Ectodermal cell (in vitro differentiated cells): ENCODE data around the gene UBAC1.

ENCODE experiments used
- H3K27ac ChIP-seq: 2 replicates; pipeline ENCODE4 v1.7.0; 2013; ENCODE audit warnings: mild to moderate bottlenecking, low read depth, low read length; ENCODE audit not compliant: insufficient read depth, poor library complexity, severe bottlenecking
- H3K27me3 ChIP-seq: 2 replicates; pipeline ENCODE4 v1.7.0; 2013; ENCODE audit warnings: mild to moderate bottlenecking, low read length; ENCODE audit not compliant: insufficient read depth, control insufficient read depth, poor library complexity, severe bottlenecking
- H3K36me3 ChIP-seq: one replicate; pipeline ENCODE4 v1.7.0; 2013; ENCODE audit warnings: low read length; ENCODE audit not compliant: control insufficient read depth, insufficient read depth
- H3K4me1 ChIP-seq: one replicate; pipeline ENCODE4 v1.7.0; 2013; ENCODE audit warnings: low read length; ENCODE audit not compliant: control insufficient read depth, insufficient read depth
- H3K4me3 ChIP-seq: 2 replicates; pipeline ENCODE4 v1.7.0; 2013; ENCODE audit warnings: low read depth, low read length, control low read depth; ENCODE audit not compliant: insufficient read depth
- H3K9me3 ChIP-seq: 2 replicates; pipeline ENCODE4 v1.7.0; 2013; ENCODE audit warnings: mild to moderate bottlenecking, low read length, moderate library complexity; ENCODE audit not compliant: control insufficient read depth
- WGBS, 2 experiments: methylation state at CpG; one replicate each; pipeline ENCODE4 v1.1.7; 2013; ENCODE audit warnings: missing lambda C conversion rate in 2 of 2; 5-methylcytosine and 5-hydroxymethylcytosine counted together

Gene UBAC1

DNA sequence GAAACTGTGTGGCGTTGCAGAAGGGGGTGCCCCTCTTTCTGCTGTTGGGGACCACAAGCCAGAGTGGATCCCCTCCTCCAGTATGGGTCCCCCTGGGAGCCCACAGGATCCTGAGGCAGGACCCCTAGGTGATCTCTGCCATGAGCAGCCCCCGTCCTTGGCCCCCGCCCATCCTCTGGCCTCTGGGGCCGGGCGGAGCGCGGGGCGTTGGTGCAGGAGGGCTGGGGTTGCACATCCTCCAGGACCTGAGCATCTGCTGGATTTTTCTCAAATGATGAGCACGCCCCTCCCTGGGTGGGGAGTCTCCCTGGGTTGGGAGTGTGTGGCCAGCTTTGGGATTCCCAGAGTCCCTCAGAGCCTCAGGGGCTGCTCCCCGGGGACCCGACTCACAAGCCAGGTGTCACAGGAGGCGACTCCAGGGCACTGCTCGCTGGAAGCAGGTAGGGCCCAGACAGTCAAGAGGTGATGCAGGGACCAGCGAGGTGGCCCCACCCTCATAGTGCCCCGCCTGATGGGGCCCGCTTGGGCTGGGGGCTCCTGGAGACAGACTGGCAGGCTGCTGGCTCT, 26.7 kb upstream of the UBAC1 start:
- Histone ChIP-seq H3K4me3 (no peak overlapping the region), H3K27me3 (no peaks in the 10 kb centered on the region), H3K36me3 (no peaks in the 10 kb centered on the region), H3K9me3 (no peaks in the 10 kb centered on the region), H3K27ac (no peak overlapping the region), H3K4me1 (peaks cover 23% of the 10 kb centered on the region)
- WGBS, 2 experiments, result 96 to 97% methylated on average over 16 of the region's 16 CpGs

DNA sequence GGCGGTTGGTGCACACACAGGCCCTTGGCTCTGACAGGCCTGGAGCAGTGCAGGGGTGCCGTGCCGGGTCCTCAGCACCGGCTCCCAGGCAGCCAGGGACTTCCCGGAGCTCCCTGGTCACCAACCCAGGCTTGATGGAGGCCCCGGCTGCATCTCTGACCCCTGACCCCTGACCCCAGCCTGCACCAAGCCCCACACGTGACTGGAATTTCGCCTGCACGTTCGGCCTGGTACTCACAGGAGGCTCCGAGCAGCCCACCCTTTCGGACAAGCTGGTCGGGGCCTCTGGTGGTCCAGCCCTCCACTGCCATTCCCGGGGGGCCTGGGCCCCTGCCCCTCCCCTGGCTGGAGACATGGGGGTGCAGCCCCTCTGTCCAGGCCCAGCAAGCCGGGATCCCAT, 25.4 kb upstream of the UBAC1 start:
- H3K36me3 ChIP-seq, result no peaks in the 10 kb centered on the region
- no peaks in the 10 kb centered on the region for H3K27me3 ChIP-seq
- peaks cover 13% of the 10 kb centered on the region for H3K4me1 ChIP-seq
- no peaks in the 10 kb centered on the region for H3K9me3 ChIP-seq
- no peak overlapping the region for H3K27ac ChIP-seq
- no peak overlapping the region for H3K4me3 ChIP-seq
- 90 to 92% methylated on average over 15 of the region's 15 CpGs for WGBS, 2 experiments

DNA sequence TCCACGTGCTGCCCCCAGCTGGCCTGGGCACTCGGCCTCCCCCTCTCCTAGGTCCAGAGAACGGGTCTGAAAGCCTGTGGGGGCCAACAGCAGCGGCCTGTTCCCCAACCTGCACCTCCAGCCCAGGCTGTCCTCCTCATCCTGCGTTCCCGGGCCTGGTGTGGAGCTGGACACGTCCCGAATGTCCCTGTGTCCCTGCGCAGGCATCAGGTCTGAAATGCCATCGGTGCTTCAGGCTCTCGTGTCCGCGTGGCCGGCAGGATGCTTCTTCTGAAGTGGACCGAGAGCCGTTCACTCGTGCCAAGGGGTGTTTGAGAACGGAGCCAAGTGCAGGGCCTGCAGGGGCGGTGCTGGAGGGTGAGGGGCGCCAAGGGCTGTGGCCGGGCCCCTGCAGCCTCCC, 24.7 kb upstream of the UBAC1 start:
- Histone ChIP-seq H3K4me1 (peaks cover 13% of the 10 kb centered on the region), H3K9me3 (no peaks in the 10 kb centered on the region), H3K27me3 (no peaks in the 10 kb centered on the region), H3K27ac (no peak overlapping the region), H3K4me3 (no peak overlapping the region), H3K36me3 (no peaks in the 10 kb centered on the region)
- WGBS, 2 experiments, result 93 to 94% methylated on average over 21 of the region's 21 CpGs

DNA sequence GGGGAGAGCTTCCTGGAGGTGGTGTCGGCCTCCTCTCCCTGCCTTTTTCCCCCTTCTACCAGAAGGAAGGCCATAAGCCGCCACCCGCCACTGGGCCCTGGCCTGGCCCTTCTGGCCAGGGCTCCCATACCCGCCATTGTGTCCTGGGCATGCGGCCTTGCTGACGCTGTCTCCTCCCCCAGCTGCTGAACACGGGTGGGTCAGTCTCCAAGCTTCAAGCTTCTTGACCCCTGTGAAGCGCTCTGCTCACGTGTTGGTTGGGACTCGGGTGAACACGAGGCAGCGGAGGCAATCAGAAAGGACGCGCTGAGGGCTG, 24.2 kb upstream of the UBAC1 start:
- WGBS, 2 experiments, result 91 to 94% methylated on average over 14 of the region's 14 CpGs
- Histone ChIP-seq H3K4me3 (no peak overlapping the region), H3K4me1 (peaks cover 13% of the 10 kb centered on the region), H3K27ac (no peak overlapping the region), H3K9me3 (no peaks in the 10 kb centered on the region), H3K27me3 (no peaks in the 10 kb centered on the region), H3K36me3 (no peaks in the 10 kb centered on the region)

DNA sequence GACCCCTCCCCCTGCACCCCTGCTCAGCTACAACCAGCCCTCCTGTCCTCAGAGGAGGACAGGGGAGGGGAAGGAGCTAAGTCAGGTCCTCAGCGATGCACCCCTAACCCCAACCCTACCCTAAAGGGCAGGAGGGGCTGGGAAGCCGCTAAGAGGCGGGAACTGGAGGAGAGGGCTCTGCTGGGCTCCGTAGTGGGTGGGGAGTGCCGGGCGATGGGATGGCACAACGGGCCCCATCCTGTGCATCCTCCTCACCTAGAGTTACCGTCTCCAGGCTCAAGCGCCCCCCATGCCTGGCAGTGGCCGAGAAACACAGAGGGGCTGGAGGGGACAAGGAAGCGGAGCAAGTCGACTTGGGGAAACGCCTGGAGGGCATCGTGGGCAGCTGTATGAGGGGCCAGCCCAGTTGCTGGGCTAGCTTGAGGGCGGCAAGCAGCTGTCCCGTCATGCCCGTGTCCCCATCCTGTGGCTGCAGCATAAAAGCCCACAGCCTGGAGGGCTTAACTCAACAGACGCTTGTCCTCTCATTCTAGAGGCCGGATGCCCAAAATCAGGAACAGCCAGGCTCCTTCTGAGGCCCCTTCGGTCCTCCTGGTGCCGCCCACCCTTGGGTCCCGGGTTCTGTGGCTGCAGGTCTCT, 23.0 kb upstream of the UBAC1 start:
- H3K4me3 ChIP-seq, result no peak overlapping the region
- no peaks in the 10 kb centered on the region for H3K9me3 ChIP-seq
- H3K27me3 ChIP-seq, result no peaks in the 10 kb centered on the region
- H3K36me3 ChIP-seq, result no peaks in the 10 kb centered on the region
- peaks cover under 1% of the 10 kb centered on the region for H3K4me1 ChIP-seq
- 90 to 91% methylated on average over 21 to 22 of the region's 22 CpGs for WGBS, 2 experiments
- no peak overlapping the region for H3K27ac ChIP-seq

DNA sequence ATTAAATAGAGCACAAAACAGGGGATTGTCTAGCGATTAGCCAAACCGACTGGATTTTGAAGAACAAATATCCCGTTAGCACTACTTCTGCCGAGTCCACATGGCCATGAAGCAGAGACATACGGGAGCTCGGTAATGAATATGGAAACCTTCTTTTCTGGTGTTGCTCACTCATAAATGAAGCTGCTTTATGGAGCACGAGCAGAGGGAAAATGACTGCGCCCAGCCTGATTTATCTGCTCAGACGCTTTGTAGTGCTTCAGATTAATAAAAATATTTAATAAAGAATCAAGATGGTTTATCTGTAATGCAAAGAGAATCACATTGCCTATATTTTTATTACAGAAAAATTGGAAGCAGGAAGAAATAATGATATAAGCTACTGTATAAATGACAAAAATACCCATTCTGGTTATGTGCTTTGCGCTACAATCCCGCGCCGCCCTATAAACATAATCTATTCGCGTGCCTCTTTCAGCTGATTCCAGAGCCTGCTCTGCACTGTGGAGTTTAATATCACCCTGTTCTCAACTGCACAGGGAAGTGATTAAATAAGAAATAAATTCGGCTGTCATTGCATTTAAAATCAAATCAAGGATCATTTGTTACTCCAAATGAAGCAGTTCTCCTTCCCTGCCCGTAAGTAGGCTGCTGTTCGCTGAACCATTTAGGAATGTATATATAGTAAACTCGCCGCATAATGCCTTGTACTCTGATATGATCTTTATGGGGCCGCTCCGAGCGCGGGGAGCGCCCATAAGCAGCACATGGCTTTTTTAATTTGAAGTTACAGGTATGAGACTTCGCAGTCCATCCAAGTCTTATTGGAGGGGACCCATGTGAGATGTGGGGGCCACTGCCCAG, 22.3 kb upstream of the UBAC1 start:
- Histone ChIP-seq H3K36me3 (no peaks in the 10 kb centered on the region), H3K4me1 (no peaks in the 10 kb centered on the region), H3K27ac (no peak overlapping the region), H3K27me3 (no peaks in the 10 kb centered on the region), H3K9me3 (no peaks in the 10 kb centered on the region), H3K4me3 (no peak overlapping the region)
- WGBS, 2 experiments, result 93 to 94% methylated on average over 25 to 26 of the region's 26 CpGs

DNA sequence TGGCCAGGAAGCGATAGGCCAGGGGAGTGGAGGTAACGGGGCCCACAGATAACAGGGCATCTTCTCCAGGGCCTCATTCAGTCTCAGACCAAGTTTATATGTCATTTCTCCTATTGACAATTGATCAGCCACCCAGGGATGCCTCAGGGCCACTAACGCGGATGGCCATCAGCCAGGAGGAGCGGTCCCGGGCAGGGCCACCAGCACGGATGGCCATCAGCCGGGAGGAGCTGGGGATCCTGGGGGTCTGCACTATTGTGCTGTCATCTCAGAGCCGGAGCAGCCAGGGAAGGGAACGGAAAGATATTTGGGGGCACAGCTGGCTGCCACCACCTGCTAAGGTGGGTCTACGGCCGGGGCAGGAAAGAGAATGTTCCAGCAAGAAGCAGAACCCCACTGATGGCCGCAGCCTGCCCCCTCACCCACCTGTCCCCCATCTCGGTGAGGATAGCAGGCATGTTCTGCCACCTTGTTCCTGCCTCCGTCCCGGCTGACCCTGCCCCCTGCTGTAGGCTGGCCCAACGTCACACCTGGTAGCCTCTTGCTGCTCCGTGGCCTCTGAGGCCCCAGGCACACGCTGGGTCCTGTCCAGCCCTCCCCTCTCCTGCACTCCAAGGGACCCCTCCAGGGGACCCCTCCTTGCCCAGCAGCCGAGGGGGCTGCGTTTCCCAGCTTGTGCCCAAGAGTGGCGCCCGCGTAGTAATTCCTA, 21.5 kb upstream of the UBAC1 start:
- WGBS, 2 experiments, result 85 to 87% methylated on average over 24 of the region's 24 CpGs
- Histone ChIP-seq H3K4me3 (no peak overlapping the region), H3K9me3 (no peaks in the 10 kb centered on the region), H3K36me3 (no peaks in the 10 kb centered on the region), H3K27ac (no peak overlapping the region), H3K4me1 (no peaks in the 10 kb centered on the region), H3K27me3 (no peaks in the 10 kb centered on the region)

DNA sequence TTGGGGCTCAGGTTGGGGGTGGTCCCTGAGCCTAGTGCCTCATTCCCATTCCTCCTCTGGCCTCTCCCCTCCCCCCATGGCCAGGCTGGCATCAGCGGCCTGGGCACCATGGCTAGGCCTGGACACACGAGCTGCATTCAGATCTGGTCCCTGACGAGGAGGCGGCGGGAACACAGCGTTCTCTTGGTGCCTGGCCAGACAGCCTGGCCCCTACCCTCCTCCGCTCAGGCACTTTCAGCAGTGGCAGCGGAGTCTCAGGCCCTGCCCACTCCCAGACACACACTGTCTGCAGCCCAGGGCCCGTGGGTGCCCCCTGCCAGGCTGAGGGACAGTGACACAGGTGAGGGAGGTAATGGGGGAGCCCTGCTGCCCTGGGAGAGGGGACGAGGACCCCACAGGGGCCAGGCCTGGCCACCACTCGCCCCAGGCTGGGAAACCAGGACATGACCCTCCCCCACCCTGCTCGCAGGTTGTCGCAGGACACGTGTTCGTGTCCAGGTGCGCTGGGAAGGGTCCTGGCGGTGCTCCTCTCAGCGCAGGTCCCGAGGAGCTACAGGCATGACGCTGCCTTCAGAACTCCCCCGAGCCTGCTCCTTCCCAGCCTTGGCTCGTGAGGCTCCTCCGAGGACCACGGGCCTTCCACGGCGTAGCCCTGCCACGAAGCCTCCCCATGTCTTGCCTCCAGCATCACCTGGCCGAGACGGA, 19.9 kb upstream of the UBAC1 start:
- H3K27me3 ChIP-seq, result no peaks in the 10 kb centered on the region
- H3K4me3 ChIP-seq, result no peak overlapping the region
- H3K4me1 ChIP-seq, result peaks cover 9% of the 10 kb centered on the region
- H3K36me3 ChIP-seq, result no peaks in the 10 kb centered on the region
- no peak overlapping the region for H3K27ac ChIP-seq
- WGBS, 2 experiments, result 93 to 94% methylated on average over 29 of the region's 29 CpGs
- no peaks in the 10 kb centered on the region for H3K9me3 ChIP-seq

DNA sequence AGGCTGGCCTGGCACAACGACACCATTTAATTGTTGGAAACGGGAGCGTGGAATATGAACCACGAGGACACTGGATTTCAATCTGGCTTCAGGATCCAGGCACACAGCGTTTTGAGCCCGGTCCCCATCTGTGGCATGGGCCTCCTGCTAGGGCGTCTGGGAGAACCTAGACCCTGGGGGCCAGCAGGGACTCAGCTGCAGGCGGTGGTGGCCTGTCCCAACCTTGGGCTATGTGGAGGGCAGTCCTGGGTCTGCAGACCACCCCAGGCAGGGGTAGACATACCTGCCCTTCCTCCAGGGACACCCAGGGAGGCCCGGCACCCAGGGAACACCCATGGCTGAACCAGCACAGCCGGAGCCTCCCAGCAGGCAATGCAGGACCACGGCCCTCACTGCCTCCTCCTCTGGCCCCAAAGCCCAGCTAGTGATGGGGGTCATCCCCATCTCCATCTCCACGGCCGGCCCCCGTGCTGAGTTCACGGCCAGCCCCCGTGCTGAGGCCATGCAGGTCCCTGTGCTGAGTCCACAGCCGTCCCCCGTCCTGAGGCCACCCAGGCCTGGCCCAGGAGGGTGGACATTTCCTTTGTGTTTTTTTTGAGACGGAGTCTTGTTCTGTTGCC, 18.5 kb upstream of the UBAC1 start:
- WGBS, 2 experiments, result 90% methylated on average over 19 of the region's 19 CpGs
- Histone ChIP-seq H3K4me1 (peaks cover 9% of the 10 kb centered on the region), H3K9me3 (no peaks in the 10 kb centered on the region), H3K27me3 (no peaks in the 10 kb centered on the region), H3K27ac (no peak overlapping the region), H3K36me3 (no peaks in the 10 kb centered on the region), H3K4me3 (no peak overlapping the region)
